NAMALWA (cell line): ENCODE results near the gene TIMD4.

ENCODE experiments used
- DNase-seq: peaks from one replicate; pipeline ENCODE4 v3.0.0-alpha.2; 2015; ENCODE audit warnings: low spot score

TIMD4 gene

GRCh38 chr5:156920861-156921431, 42.1 kb downstream of the TIMD4 start:
- DNase-seq, result no peak

DNA sequence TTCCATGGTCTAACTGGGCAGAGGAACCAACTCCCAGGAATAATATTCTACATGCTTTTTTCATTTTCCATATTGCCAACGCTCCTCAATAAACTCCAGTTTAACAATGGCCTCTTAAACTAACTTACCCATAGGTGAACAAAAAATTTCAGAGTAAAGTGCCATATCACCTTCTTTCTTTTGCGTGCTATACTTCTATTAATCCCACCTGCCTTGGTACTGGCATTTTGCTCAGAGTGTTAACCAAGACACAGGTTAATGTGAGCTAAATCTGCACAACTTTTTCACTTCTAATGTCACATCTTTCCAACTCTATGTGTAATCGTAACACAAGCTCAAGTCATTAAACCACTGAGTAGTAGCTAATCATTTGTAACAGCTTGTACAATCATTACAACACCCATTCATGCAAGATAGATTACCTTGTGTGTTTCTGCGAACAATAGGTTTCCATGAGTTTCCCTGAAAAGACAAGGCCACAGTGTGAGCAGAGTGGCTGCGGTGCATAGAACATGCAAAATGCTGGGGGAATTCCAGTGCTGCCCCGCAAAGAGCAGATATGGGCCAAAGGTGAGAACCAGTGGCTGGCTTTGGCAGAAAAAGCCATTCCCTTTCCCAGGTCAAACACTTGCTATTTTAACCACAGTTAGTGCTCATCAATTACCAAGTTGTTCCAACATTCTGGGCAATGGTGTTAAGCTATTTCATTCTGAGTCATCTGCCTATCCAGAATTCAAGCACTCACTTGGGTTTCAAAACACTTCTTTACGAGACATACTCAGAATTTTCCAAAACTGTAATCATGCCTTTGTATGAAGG, 42.8 kb downstream of the TIMD4 start:
- no peak for DNase-seq

- DNase-seq, result no peak
These were observed 44.6 kb downstream of the TIMD4 start for GRCh38 chr5:156918311-156918845.

DNA sequence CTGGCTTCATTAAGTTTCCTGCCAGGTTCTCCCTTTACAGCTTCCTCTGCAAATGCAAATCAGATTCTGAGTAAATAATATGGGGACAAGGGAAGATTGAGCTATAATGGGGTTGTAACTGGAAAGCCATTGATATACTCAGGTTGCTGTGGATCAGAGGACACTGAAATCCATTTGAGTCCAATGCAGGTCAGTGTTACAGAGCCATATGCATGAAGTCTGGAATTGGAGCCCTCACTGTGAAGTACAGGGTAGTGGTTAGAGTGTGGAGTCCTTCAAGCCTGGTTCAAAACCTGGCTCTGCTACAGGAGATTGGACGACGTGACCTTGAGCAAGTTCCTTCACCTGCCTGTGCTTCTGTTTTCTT, 48.7 kb downstream of the TIMD4 start:
- no peak for DNase-seq

- DNase-seq, result peak; percentile 49
These were observed 49.2 kb downstream of the TIMD4 start for GRCh38 chr5:156913719-156914370.

DNA sequence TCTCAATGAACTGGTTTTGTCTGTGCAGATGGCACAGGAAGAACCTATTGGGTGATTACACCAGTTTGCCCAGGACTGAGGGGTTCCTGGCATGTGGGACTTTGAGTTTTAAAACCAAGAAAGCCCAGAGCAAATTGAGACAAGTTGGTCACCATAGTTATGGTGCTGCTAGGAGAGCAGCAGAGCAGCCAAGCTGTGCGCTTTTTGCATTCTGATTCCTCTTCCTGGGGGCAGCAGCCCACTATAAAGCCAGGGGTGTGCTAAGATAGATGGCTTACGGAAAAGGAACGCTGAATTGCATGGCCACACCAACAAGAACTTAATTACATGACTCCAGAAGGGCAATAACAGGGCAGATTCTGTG, 49.7 kb downstream of the TIMD4 start:
- DNase-seq, result no peak

- DNase-seq, result no peak
These were observed 50.2 kb downstream of the TIMD4 start for GRCh38 chr5:156912869-156913268.

- DNase-seq, result no peak
These were observed 53.8 kb downstream of the TIMD4 start for GRCh38 chr5:156909180-156909579.

DNA sequence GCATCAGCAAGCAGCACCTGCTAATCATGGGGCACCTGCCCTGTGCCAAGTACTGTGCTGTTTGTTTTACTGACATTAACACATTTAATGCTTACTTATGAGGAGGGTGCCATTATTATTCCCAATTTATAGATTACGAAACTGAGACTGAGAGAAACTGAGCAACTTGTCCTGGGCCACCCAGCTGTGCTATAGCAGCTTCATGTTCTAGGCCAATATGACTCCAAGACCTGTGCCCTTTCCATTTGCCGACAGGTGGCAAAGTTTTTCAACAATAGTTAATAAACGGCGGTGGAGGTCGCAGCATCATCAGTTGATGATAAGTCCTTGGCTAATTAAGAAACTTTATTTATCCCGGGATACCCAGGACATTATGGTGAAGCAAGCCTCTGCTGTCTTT, 55.4 kb downstream of the TIMD4 start:
- DNase-seq, result no peak

DNA sequence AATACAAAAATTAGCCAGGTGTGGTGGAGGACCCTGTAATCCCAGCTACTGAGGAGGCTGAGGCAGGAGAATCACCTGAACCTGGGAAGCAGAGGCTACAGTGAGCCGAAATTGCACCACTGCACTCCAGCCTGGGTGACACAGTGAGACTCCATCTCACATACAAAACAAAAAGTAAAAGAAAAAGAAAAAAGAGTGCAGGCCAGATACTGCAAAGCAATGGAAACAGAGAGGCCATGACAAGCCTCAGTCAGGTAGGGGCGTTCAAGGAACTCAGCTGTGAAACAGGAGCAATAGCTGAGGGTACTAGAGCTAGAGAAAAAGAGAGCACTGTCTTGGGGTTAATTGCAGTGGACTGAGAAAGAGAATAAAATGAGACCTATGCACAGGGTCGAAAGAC, 56.2 kb downstream of the TIMD4 start:
- DNase-seq, result no peak

- no peak for DNase-seq
These were observed 66.5 kb downstream of the TIMD4 start for GRCh38 chr5:156896546-156896945.

DNA sequence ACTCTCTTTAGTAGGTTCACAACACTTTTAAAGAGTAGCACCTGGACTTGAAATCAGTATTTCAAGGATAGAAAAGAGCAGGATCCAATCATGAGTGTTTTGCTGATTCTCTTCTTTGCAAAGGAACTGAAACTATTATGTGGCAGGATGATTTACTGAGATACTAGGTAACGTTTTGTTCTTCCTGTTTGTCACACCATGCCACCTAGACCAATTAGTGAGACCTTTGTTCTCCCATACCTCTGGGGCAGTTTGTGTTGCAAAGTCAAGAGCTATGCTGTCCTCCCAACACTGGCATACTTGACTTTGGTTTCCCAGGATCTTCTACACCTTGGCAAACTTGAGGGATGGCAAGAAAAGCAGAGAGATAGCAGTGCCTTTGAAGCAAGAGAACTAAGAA, 69.5 kb downstream of the TIMD4 start:
- DNase-seq, result no peak

- no peak for DNase-seq
These were observed 70.2 kb downstream of the TIMD4 start for GRCh38 chr5:156892864-156893263.

DNA sequence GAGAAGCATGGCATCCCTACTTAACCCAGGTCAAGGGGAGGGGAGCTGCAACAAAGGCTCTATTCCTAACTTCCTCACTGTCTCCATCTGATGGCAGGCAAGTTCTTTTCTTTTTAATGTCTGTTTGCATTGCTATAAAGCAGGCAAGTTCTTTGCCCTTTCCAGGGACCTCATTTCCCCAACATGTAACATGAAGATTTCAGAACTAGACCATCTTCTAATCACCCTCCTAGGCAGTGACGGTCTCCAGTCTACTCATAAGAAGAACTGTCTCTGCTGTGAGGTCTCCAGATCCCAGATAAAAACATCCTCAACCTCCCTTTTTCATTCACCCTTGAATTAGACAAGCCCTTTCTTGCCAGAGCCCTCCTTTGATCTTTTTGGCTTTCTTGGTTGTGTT, 70.8 kb downstream of the TIMD4 start:
- peak; percentile 19 for DNase-seq

- DNase-seq, result no peak
These were observed 74.5 kb downstream of the TIMD4 start for GRCh38 chr5:156888520-156888919.

DNA sequence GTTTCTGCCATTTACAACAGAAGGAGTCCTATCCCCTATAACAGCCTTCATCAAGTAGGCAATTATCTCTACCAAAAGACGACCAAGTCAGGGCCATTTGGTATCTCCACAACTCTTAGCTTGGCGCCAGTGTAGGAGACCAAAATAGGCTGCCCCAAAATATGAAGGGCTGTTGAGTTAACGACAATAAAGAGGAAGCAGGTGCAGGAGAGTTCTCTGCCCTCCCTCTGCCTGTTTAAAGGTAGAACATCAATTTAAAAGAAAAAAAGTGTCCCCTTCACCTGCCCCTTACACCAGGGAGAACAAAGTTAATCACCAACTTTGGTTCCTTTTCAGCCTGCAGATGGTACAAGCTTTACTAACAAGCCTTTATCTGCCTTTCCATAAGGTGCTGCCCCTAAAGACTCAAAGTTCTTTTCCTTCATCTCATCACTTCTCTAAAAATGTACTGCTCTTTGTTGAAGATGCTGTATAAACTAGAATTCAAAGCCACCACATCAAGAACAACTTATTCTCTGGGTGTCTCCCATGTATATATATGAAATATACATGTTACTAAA, 79.6 kb downstream of the TIMD4 start:
- DNase-seq, result peak; percentile 26

- peak; percentile 21 for DNase-seq
These were observed 83.3 kb downstream of the TIMD4 start for GRCh38 chr5:156879665-156880285.

DNA sequence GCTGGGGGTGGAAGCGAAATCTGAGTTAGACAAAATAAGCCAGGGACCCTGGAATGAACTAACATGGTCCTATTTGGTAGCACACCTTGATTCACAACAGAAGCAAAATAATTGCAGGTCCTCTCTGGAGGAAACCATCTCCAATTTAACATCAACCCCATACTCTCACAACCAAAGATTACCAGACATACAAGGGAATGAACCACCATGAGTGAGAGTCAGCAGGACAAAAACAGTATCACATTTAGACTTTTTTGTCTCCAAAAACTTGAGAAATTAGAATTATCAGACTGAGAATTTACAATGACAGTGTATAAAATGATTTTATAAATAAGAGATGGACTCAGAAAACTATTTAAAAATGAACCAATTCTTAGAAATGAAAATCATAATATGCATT, 91.8 kb downstream of the TIMD4 start:
- no peak for DNase-seq

- DNase-seq, result no peak
These were observed 92.6 kb downstream of the TIMD4 start for GRCh38 chr5:156870498-156870839.
